ENCODE data around the gene SETDB1. TPM values are rescaled to one million over a fixed set of nuclear protein-coding genes. Genes with fewer than 3 reads are reported as not detected.

SETDB1 gene
- total and polyA plus RNA-seq, 5 donors from 2014 or later = 9.4 to 48.7 (median 12.6) TPM

DNA sequence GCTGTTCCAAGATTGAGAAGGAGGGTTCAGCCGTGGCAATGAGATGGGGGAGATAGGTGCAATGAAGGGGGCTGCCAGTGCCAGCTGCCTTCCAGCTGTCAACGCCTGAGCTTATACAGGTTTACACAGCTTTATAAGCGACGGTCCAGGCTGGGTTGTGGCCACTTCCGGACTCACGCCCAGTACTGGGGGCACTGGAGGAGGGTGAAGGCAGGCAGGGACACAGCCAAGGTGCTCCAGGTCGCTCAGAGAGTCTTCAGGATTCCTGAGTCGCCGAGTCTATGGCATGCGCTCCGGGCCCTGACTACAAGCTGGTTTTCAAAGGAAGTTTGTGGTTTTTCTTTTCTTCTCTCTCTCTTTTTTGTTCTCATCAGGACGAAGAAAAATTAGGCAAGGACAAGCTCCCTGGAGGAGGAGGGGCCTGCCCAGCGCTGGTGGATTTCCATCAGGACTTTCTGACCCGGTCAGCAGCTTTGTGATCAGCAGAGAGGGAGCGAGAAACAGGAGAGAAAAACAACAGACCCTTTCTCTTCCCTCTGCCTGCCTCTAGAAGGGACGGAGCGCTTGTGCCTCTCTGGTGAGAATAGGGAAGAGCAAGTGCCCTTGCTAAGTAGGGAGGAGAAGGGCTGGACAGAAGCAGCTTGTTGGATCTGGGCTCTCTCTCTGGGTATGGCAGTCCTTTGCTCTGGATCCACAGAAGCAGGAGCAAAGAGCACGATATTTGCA lies 80.3 kb downstream of the SETDB1 start, which contains the start of gene MINDY1:
Gene MINDY1, minus strand, starts transcription at position 576 of the 726 bp plus-strand sequence. CDS start 4,285 bp downstream, outside the sequence.
- DNase-seq (peak in 2 of 3 donors; percentile 5 to 52), ATAC-seq (ENCODE audit: low read depth in 2 of 2) (no peak)
- peak within 1 kb of the TSS; percentile 90 for H3K4me3 ChIP-seq (ENCODE audit: low read depth, low read length)
- H3K4me1 Mint-ChIP-seq = peaks cover 22 to 96% (median 60%) of the 10 kb centered on the region in 4 donors
- H3K9me3 ChIP-seq (ENCODE audit: control insufficient read depth in 2 of 2, low read length in 2 of 2) = no peaks in the 10 kb centered on the region
- H3K27me3 Mint-ChIP-seq = no peaks in the 10 kb centered on the region
- H3K27me3 ChIP-seq (ENCODE audit: control insufficient read depth, insufficient read depth, low read length) = no peaks in the 10 kb centered on the region
- H3K4me1 ChIP-seq (ENCODE audit: control insufficient read depth, insufficient read depth, low read length, poor library complexity, severe bottlenecking) = peaks cover 69% of the 10 kb centered on the region
- no peaks in the 10 kb centered on the region for H3K9me3 Mint-ChIP-seq
- H3K36me3 ChIP-seq (ENCODE audit: control insufficient read depth, insufficient read depth, low read length) = peaks cover 7% of the 10 kb centered on the region
- H3K27ac Mint-ChIP-seq = peak within 1 kb of the TSS; percentile 96 to 98 (median 97)
- peaks cover 15% of the 10 kb centered on the region for H3K36me3 Mint-ChIP-seq
- H3K27ac ChIP-seq (ENCODE audit: insufficient read depth, low read length, poor library complexity, severe bottlenecking) = peak within 1 kb of the TSS; percentile 97
- peak within 1 kb of the TSS; percentile 95 to 98 (median 96) for H3K4me3 Mint-ChIP-seq

DNA sequence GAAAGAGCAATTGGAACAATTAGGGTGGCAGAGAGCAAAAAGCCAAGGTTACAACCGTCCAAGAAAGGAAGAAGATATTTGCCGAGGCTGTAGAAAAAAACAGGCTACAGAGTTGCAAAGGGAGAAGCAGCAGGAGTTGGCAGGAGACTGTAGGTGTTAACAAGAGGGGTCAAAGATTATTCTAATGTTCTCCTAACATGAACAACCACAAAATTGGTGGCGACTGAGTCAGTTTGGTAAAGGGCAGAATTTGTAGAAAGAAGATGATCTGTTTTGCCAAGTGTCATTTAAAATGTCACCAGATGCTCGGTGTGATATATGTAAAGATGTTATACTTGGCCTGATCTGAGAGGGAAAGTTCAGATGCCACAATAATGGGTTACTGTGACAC lies 81.7 kb downstream of the SETDB1 start:
- peaks cover 70% of the 10 kb centered on the region for H3K4me1 ChIP-seq (ENCODE audit: control insufficient read depth, insufficient read depth, low read length, poor library complexity, severe bottlenecking)
- Mint-ChIP-seq H3K4me1 (peaks cover 27 to 93% (median 53%) of the 10 kb centered on the region in 4 donors), H3K4me3 (peak overlapping the region; percentile 95 to 98 (median 96)), H3K27me3 (no peaks in the 10 kb centered on the region), H3K36me3 (peaks cover 13% of the 10 kb centered on the region), H3K9me3 (no peaks in the 10 kb centered on the region), H3K27ac (peak overlapping the region; percentile 96 to 98 (median 97))
- no peak for ATAC-seq (ENCODE audit: low read depth in 2 of 2)
- DNase-seq = no peak
- no peaks in the 10 kb centered on the region for H3K27me3 ChIP-seq (ENCODE audit: control insufficient read depth, insufficient read depth, low read length)
- no peaks in the 10 kb centered on the region for H3K9me3 ChIP-seq (ENCODE audit: control insufficient read depth in 2 of 2, low read length in 2 of 2)
- H3K27ac ChIP-seq (ENCODE audit: insufficient read depth, low read length, poor library complexity, severe bottlenecking) = peak overlapping the region; percentile 97
- no peaks in the 10 kb centered on the region for H3K36me3 ChIP-seq (ENCODE audit: control insufficient read depth, insufficient read depth, low read length)
- peak overlapping the region; percentile 90 for H3K4me3 ChIP-seq (ENCODE audit: low read depth, low read length)

GRCh38 chr1:151008244-151009205 lies 82.4 kb downstream of the SETDB1 start, which contains the start of gene PRUNE1:
Gene PRUNE1, plus strand, starts transcription at chr1:151008449. Its CDS starts 184 bp downstream, at chr1:151008633.
- ATAC-seq (ENCODE audit: low read depth in 2 of 2) = peak; percentile 92 to 93
- H3K36me3 ChIP-seq (ENCODE audit: control insufficient read depth, insufficient read depth, low read length) = no peaks in the 10 kb centered on the region
- peaks cover 63% of the 10 kb centered on the region for H3K4me1 ChIP-seq (ENCODE audit: control insufficient read depth, insufficient read depth, low read length, poor library complexity, severe bottlenecking)
- peak within 1 kb of the TSS; percentile 97 for H3K27ac ChIP-seq (ENCODE audit: insufficient read depth, low read length, poor library complexity, severe bottlenecking)
- Mint-ChIP-seq H3K4me3 (peak within 1 kb of the TSS; percentile 95 to 98 (median 96)), H3K36me3 (peaks cover 13% of the 10 kb centered on the region), H3K27ac (peak within 1 kb of the TSS; percentile 96 to 98 (median 97)), H3K9me3 (no peaks in the 10 kb centered on the region), H3K27me3 (no peaks in the 10 kb centered on the region), H3K4me1 (peaks cover 27 to 94% (median 52%) of the 10 kb centered on the region in 4 donors)
- H3K4me3 ChIP-seq (ENCODE audit: low read depth, low read length) = peak within 1 kb of the TSS; percentile 90
- no peaks in the 10 kb centered on the region for H3K27me3 ChIP-seq (ENCODE audit: control insufficient read depth, insufficient read depth, low read length)
- no peaks in the 10 kb centered on the region for H3K9me3 ChIP-seq (ENCODE audit: control insufficient read depth in 2 of 2, low read length in 2 of 2)
- DNase-seq = peak; percentile 91 to 96 (median 95)

DNA sequence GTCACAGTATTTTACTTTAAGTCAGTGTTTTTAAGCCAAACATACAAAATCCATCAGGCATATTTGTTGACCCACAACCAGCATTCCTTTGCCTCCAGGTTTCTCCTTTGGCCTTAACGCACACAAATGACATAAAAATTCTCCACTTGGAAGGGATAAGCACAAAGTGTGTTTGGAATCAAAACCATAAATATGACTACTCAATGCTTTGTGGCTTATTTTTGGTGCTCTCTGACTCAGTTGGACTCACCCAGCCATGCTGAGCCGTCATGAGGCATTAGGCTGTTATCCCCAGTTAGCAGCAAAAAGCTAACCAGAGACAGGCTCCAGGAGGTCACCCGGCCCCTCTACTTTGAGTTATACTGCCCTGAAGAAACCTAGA lies 83.0 kb downstream of the SETDB1 start:
- Histone ChIP-seq H3K27me3 (ENCODE audit: control insufficient read depth, insufficient read depth, low read length) (no peaks in the 10 kb centered on the region), H3K36me3 (ENCODE audit: control insufficient read depth, insufficient read depth, low read length) (no peaks in the 10 kb centered on the region), H3K4me3 (ENCODE audit: low read depth, low read length) (peak overlapping the region; percentile 90), H3K27ac (ENCODE audit: insufficient read depth, low read length, poor library complexity, severe bottlenecking) (peak overlapping the region; percentile 97), H3K9me3 (ENCODE audit: control insufficient read depth in 2 of 2, low read length in 2 of 2) (no peaks in the 10 kb centered on the region), H3K4me1 (ENCODE audit: control insufficient read depth, insufficient read depth, low read length, poor library complexity, severe bottlenecking) (peaks cover 58% of the 10 kb centered on the region)
- Mint-ChIP-seq H3K36me3 (peaks cover 15% of the 10 kb centered on the region), H3K27ac (peak overlapping the region; percentile 96 to 98 (median 97)), H3K9me3 (no peaks in the 10 kb centered on the region), H3K27me3 (no peaks in the 10 kb centered on the region), H3K4me1 (peaks cover 27 to 91% (median 52%) of the 10 kb centered on the region in 4 donors), H3K4me3 (peak overlapping the region; percentile 95 to 98 (median 96))
- DNase-seq (no peak), ATAC-seq (ENCODE audit: low read depth in 2 of 2) (no peak)

DNA sequence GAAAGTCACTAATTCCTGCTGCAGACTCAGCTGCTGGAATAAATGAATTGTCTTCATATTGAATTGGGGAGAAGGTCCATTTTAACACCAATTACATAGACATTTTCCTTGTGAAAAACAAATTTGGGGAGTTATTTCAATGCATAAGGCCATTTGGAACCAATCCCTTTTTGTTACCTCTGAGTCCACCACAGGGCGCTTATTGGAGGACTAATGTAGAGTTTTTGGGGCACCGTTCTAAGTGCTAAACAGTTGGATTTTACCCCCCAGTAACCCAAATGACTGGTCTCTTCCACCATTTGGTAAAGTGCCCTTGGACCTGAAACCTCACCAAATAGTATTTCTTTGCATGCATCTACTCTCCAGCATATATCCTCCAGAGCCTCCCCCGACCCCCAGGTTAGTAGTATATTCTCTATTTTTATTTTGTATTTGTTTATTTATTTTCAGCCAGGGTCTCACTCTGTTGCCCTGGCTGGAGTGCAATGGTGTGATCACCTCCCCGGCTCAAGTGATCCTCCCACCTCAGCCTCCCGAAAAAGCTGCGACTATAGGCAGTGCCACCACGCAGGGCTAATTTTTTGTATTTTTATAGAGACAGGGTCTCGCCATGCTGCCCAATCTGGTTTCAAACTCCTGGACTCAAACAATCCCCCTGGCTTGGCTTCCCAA lies 83.6 kb downstream of the SETDB1 start:
- no peaks in the 10 kb centered on the region for H3K36me3 ChIP-seq (ENCODE audit: control insufficient read depth, insufficient read depth, low read length)
- H3K9me3 ChIP-seq (ENCODE audit: control insufficient read depth in 2 of 2, low read length in 2 of 2) = no peaks in the 10 kb centered on the region
- Mint-ChIP-seq H3K9me3 (no peaks in the 10 kb centered on the region), H3K27me3 (no peaks in the 10 kb centered on the region), H3K36me3 (peaks cover 15% of the 10 kb centered on the region), H3K4me1 (peaks cover 31 to 88% (median 54%) of the 10 kb centered on the region in 4 donors), H3K4me3 (peak overlapping the region; percentile 95 to 98 (median 96)), H3K27ac (peak overlapping the region; percentile 48 to 98 (median 97))
- ATAC-seq (ENCODE audit: low read depth in 2 of 2) (no peak), DNase-seq (no peak)
- no peaks in the 10 kb centered on the region for H3K27me3 ChIP-seq (ENCODE audit: control insufficient read depth, insufficient read depth, low read length)
- H3K4me1 ChIP-seq (ENCODE audit: control insufficient read depth, insufficient read depth, low read length, poor library complexity, severe bottlenecking) = peaks cover 54% of the 10 kb centered on the region
- peak overlapping the region; percentile 90 for H3K4me3 ChIP-seq (ENCODE audit: low read depth, low read length)
- H3K27ac ChIP-seq (ENCODE audit: insufficient read depth, low read length, poor library complexity, severe bottlenecking) = no peak overlapping the region

- DNase-seq (no peak), ATAC-seq (ENCODE audit: low read depth in 2 of 2) (no peak)
- Mint-ChIP-seq H3K4me1 (peaks cover 31 to 84% (median 52%) of the 10 kb centered on the region in 4 donors), H3K4me3 (peak overlapping the region; percentile 89 to 98 (median 96)), H3K27me3 (no peaks in the 10 kb centered on the region), H3K27ac (peak overlapping the region in 2 of 3 donors; percentile 25 to 97), H3K36me3 (peaks cover 15% of the 10 kb centered on the region), H3K9me3 (no peaks in the 10 kb centered on the region)
- H3K9me3 ChIP-seq (ENCODE audit: control insufficient read depth in 2 of 2, low read length in 2 of 2) = no peaks in the 10 kb centered on the region
- H3K27ac ChIP-seq (ENCODE audit: insufficient read depth, low read length, poor library complexity, severe bottlenecking) = peak overlapping the region; percentile 2
- no peak overlapping the region for H3K4me3 ChIP-seq (ENCODE audit: low read depth, low read length)
- no peaks in the 10 kb centered on the region for H3K36me3 ChIP-seq (ENCODE audit: control insufficient read depth, insufficient read depth, low read length)
- H3K4me1 ChIP-seq (ENCODE audit: control insufficient read depth, insufficient read depth, low read length, poor library complexity, severe bottlenecking) = peaks cover 49% of the 10 kb centered on the region
- no peaks in the 10 kb centered on the region for H3K27me3 ChIP-seq (ENCODE audit: control insufficient read depth, insufficient read depth, low read length)
These were observed 84.2 kb downstream of the SETDB1 start for GRCh38 chr1:151010346-151010726.

Data from CD4-positive, CD25-positive, alpha-beta regulatory T cell (primary cell).